ENCODE data around the gene AKIRIN2.

AKIRIN2 gene

GRCh38 chr6:87654875-87655454 is 47.1 kb downstream of the AKIRIN2 start:
- DNase-seq (ENCODE audit: low spot score) = no peak

GRCh38 chr6:87654122-87654521 is 47.9 kb downstream of the AKIRIN2 start:
- DNase-seq (ENCODE audit: low spot score) = no peak

GRCh38 chr6:87653074-87653962 is 48.7 kb downstream of the AKIRIN2 start:
- no peak for DNase-seq (ENCODE audit: low spot score)

- DNase-seq (ENCODE audit: low spot score) = no peak
Observed at GRCh38 chr6:87645080-87645479, 57.0 kb downstream of the AKIRIN2 start.

- peak; percentile 17 for DNase-seq (ENCODE audit: low spot score)
Observed at GRCh38 chr6:87641065-87641692, 60.9 kb downstream of the AKIRIN2 start.

- DNase-seq (ENCODE audit: low spot score) = no peak
Observed at GRCh38 chr6:87639373-87639772, 62.7 kb downstream of the AKIRIN2 start.

- no peak for DNase-seq (ENCODE audit: low spot score)
Observed at GRCh38 chr6:87637106-87637505, 64.9 kb downstream of the AKIRIN2 start.

GRCh38 chr6:87636315-87636714 is 65.7 kb downstream of the AKIRIN2 start:
- no peak for DNase-seq (ENCODE audit: low spot score)

- DNase-seq (ENCODE audit: low spot score) = no peak
Observed at GRCh38 chr6:87633851-87634250, 68.2 kb downstream of the AKIRIN2 start.

- no peak for DNase-seq (ENCODE audit: low spot score)
Observed at GRCh38 chr6:87630746-87631145, 71.3 kb downstream of the AKIRIN2 start.

- peak; percentile 53 for DNase-seq (ENCODE audit: low spot score)
Observed at GRCh38 chr6:87628881-87629280, 73.2 kb downstream of the AKIRIN2 start.

- DNase-seq (ENCODE audit: low spot score) = no peak
Observed at GRCh38 chr6:87628424-87628823, 73.6 kb downstream of the AKIRIN2 start.
